GM12878 (cell line): ENCODE results near the gene MAN2A1. TPM values are rescaled to one million over a fixed set of nuclear protein-coding genes. Genes with fewer than 3 reads are reported as not detected.

Source experiments
- BHLHE40 ChIP-seq, 2 experiments: fragments of 450-650 bp in 1 of 2; IDR thresholded peaks; 2 replicates each; pipeline ENCODE4 v1.6.1; 2011 to 2017; ENCODE audit warnings: low read depth in 2 of 2, borderline replicate concordance in 1 of 2, improper control_type of control experiment in 1 of 2, low read length in 1 of 2, mild to moderate bottlenecking in 1 of 2
- CBFB ChIP-seq: IDR thresholded peaks from 2 replicates; pipeline ENCODE4 v1.6.1; 2016; ENCODE audit warnings: antibody characterized with exemption, low read depth
- CEBPB ChIP-seq, 2 experiments: fragments of 150-350 bp in 1 of 2; IDR thresholded peaks; 2 replicates each; pipeline ENCODE4 v1.6.1; 2012 to 2014; ENCODE audit warnings: low read depth in 2 of 2, low read length in 2 of 2, borderline replicate concordance in 1 of 2, inconsistent platforms in 1 of 2
- EP300 ChIP-seq, 2 experiments: fragments of 150-350 bp in 1 of 2; IDR thresholded peaks; 2 replicates each; pipeline ENCODE4 v1.6.1; 2011 to 2012; ENCODE audit warnings: low read depth in 2 of 2, low read length in 2 of 2, borderline replicate concordance in 1 of 2, improper control_type of control experiment in 1 of 2, inconsistent platforms in 1 of 2; ENCODE audit not compliant: control insufficient read depth in 1 of 2
- ETV6 ChIP-seq, 2 experiments: fragments of 450-650 bp in 1 of 2; IDR thresholded peaks in 1 of 2; conservative IDR thresholded peaks in 1 of 2; 2 replicates each; pipeline ENCODE4 v1.6.1; 2014; ENCODE audit warnings: antibody characterized with exemption in 1 of 2, borderline replicate concordance in 1 of 2, low read depth in 1 of 2, mild to moderate bottlenecking in 1 of 2, moderate library complexity in 1 of 2
- EZH2 ChIP-seq: IDR thresholded peaks from 2 replicates; pipeline ENCODE4 v1.6.1; 2012; ENCODE audit warnings: low read depth, mild to moderate bottlenecking, control low read depth, inconsistent platforms, low read length, borderline replicate concordance; ENCODE audit not compliant: control insufficient read depth
- FOXM1 ChIP-seq: IDR thresholded peaks from 2 replicates; pipeline ENCODE4 v1.6.1; 2012; ENCODE audit warnings: low read depth, mild to moderate bottlenecking, inconsistent platforms, low read length, moderate library complexity
- HCFC1 ChIP-seq: fragments of 150-350 bp; IDR thresholded peaks from 2 replicates; pipeline ENCODE4 v1.6.1; 2014; ENCODE audit warnings: low read length
- IKZF1 ChIP-seq: fragments of 450-650 bp; conservative IDR thresholded peaks from 2 replicates; pipeline ENCODE4 v1.6.1; 2017; ENCODE audit warnings: antibody characterized with exemption, mild to moderate bottlenecking
- JUNB ChIP-seq: IDR thresholded peaks from 2 replicates; pipeline ENCODE4 v1.6.1; 2016; ENCODE audit warnings: antibody characterized with exemption, mild to moderate bottlenecking
- JUND ChIP-seq: IDR thresholded peaks from 2 replicates; pipeline ENCODE4 v1.6.1; 2012; ENCODE audit warnings: low read depth, mild to moderate bottlenecking, low read length, improper control_type of control experiment, moderate library complexity
- MEF2A ChIP-seq: IDR thresholded peaks from 2 replicates; pipeline ENCODE4 v1.6.1; 2011; ENCODE audit warnings: low read depth, mild to moderate bottlenecking, low read length, moderate library complexity; ENCODE audit not compliant: insufficient read depth
- NBN ChIP-seq: fragments of 450-650 bp; IDR thresholded peaks from 2 replicates; pipeline ENCODE4 v1.6.1; 2016
- PAX8 ChIP-seq: fragments of 450-650 bp; IDR thresholded peaks from 2 replicates; pipeline ENCODE4 v1.6.1; 2017; ENCODE audit warnings: mild to moderate bottlenecking, moderate library complexity
- POLR2AphosphoS2 ChIP-seq: IDR thresholded peaks from 2 replicates; pipeline ENCODE4 v1.6.1; 2011; ENCODE audit warnings: low read depth, mild to moderate bottlenecking, low read length, improper control_type of control experiment, moderate library complexity
- SMARCA5 ChIP-seq: fragments of 450-650 bp; IDR thresholded peaks from 2 replicates; pipeline ENCODE4 v1.6.1; 2017; ENCODE audit warnings: mild to moderate bottlenecking
- SPI1 ChIP-seq: IDR thresholded peaks from 2 replicates; pipeline ENCODE4 v1.6.1; 2011; ENCODE audit warnings: low read depth, mild to moderate bottlenecking, low read length, moderate library complexity, borderline replicate concordance; ENCODE audit not compliant: insufficient read depth
- ZNF384 ChIP-seq: IDR thresholded peaks from 2 replicates; pipeline ENCODE4 v1.6.1; 2012; ENCODE audit warnings: low read depth, mild to moderate bottlenecking, low read length, improper control_type of control experiment, borderline replicate concordance
- polyA plus RNA-seq, 11 experiments: library from polyadenylated mRNA; depleted of rRNA in 4 of 11; unstranded in 6 of 11; stranded (reverse) in 5 of 11; fragments of >200 nt; fragmentation: Nextera tagmentation in 4 of 11; fragmentation: Illumina TruSeq in 1 of 11; extraction: Ambion mirVana in 4 of 11; extraction: Trizol in 1 of 11; gene quantifications; 1 replicate in 1 of 11; 2 replicates in 10 of 11; pipeline versions ENCODE4 v1.2.1 to v1.2.3, GENCODE V29; 2011 to 2016; ENCODE audit warnings: inconsistent platforms in 2 of 11, missing spikeins in 2 of 11, low read depth in 1 of 11
- total RNA-seq, 4 experiments: library from RNA; depleted of rRNA in 3 of 4; stranded (reverse); fragments of >200 nt in 3 of 4; fragmentation: Illumina TruSeq in 1 of 4; extraction: Trizol in 1 of 4; gene quantifications; 2 replicates each; pipeline versions ENCODE4 v1.2.1 to v1.2.3, GENCODE V29; 2013 to 2021
- TF ChIP-seq, protein P1 (sequence below): fragments of 450-650 bp; IDR thresholded peaks from 2 replicates; pipeline ENCODE4 v1.6.1; 2016; ENCODE audit warnings: mild to moderate bottlenecking
- TF ChIP-seq, protein P2 (sequence below): IDR thresholded peaks from 2 replicates; pipeline ENCODE4 v1.6.1; 2012; ENCODE audit warnings: low read length, inconsistent platforms
- TF ChIP-seq, protein P3 (sequence below): fragments of 150-350 bp; IDR thresholded peaks from 2 replicates; pipeline ENCODE4 v1.6.1; 2014; ENCODE audit warnings: mild to moderate bottlenecking, low read depth, low read length
- TF ChIP-seq, protein P4 (sequence below): fragments of 450-650 bp; IDR thresholded peaks from 2 replicates; pipeline ENCODE4 v1.6.1; 2017; ENCODE audit warnings: mild to moderate bottlenecking, low read depth, inconsistent platforms; ENCODE audit not compliant: poor library complexity, severe bottlenecking

MAN2A1 gene
- total and polyA plus RNA-seq, 10 of the 15 experiments (the other 5 are each of a cell fraction or from before 2014, with no cell fraction given): 4.2 to 27.9 (median 10.5) TPM

DNA sequence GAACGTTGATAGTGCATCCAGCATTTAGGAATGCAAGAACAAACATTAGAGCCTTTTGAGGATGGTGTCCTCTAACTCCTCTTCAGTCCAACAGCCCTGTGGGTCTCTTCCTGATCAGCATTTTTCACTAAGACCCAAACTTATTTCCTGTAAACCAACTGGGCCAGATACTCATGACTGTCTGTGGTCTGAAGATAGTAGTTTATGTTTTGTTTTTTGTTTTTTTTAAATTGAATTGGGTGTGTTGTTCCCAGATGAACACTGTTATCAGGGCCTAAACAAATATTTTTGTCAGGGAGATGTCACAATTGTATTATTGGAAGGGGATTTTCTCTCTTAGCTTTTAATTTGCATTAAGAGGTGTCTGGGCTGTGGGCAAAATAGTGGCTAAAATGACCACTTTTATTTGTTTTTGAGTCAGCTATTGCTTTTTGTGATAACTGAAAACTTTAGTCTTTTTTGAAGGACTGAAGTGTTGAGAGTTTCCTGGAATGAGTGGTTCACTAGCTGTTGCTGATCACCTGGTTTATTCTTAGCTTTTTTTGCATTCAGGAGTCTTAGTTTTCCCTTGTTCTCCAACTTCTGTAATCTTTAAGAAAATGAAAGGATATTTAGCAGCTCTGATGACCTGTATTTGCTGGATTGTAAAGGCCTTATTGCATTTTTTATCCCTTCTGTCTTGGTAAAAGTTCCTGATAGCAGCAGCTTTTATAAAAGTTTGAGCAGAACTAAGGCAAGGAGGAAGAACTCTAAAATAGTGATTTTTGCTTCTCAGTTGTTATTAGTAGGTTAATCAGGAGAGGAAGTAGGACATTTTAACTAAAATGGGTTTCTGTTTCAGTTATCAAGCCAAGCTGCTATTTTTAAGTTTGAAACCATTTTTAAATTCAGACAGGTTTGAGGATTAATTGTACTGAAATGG is 5.5 kb downstream of the MAN2A1 start (continued):
- TF ChIP-seq NBN: 0 out of 2 replicates have a peak, but pooled peaks have one; percentile 59
- no peak for TF ChIP-seq HCFC1
- TF ChIP-seq SMARCA5: peak; percentile 97
- TF ChIP-seq SPI1: peak; percentile 87
- no peak for TF ChIP-seq POLR2AphosphoS2
- TF ChIP-seq, protein P1, sequence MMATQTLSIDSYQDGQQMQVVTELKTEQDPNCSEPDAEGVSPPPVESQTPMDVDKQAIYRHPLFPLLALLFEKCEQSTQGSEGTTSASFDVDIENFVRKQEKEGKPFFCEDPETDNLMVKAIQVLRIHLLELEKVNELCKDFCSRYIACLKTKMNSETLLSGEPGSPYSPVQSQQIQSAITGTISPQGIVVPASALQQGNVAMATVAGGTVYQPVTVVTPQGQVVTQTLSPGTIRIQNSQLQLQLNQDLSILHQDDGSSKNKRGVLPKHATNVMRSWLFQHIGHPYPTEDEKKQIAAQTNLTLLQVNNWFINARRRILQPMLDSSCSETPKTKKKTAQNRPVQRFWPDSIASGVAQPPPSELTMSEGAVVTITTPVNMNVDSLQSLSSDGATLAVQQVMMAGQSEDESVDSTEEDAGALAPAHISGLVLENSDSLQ: peak; percentile 27; the same call in 1 of the 2 replicates
- TF ChIP-seq, protein P2, sequence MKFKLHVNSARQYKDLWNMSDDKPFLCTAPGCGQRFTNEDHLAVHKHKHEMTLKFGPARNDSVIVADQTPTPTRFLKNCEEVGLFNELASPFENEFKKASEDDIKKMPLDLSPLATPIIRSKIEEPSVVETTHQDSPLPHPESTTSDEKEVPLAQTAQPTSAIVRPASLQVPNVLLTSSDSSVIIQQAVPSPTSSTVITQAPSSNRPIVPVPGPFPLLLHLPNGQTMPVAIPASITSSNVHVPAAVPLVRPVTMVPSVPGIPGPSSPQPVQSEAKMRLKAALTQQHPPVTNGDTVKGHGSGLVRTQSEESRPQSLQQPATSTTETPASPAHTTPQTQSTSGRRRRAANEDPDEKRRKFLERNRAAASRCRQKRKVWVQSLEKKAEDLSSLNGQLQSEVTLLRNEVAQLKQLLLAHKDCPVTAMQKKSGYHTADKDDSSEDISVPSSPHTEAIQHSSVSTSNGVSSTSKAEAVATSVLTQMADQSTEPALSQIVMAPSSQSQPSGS: peak; percentile 59
- TF ChIP-seq EP300 (IDR thresholded peaks at IDR 0.05; ENCODE audit: borderline replicate concordance in 1 of 2, control insufficient read depth in 1 of 2, low read depth in 2 of 2, low read length in 2 of 2): peak; percentile 49 to 53; a peak in 3 of 4 replicates
- peak; percentile 86 for TF ChIP-seq MEF2A
- peak in 1 of 2 experiments; percentile 40; a peak in 1 of 4 replicates for TF ChIP-seq ETV6 (conservative IDR thresholded peaks at IDR 0.05 in 1 of 2, IDR thresholded peaks at IDR 0.05 in 1 of 2; ENCODE audit: borderline replicate concordance in 1 of 2, low read depth in 1 of 2)
- TF ChIP-seq BHLHE40 (IDR thresholded peaks at IDR 0.05; ENCODE audit: borderline replicate concordance in 1 of 2, low read depth in 2 of 2, low read length in 1 of 2): peak in 1 of 2 experiments; percentile 27; a peak in 1 of 4 replicates
- no peak for TF ChIP-seq PAX8
- peak; percentile 73 for TF ChIP-seq FOXM1
- TF ChIP-seq EZH2: 0 out of 2 replicates have a peak, but pooled peaks have one; percentile 60
- TF ChIP-seq, protein P3, sequence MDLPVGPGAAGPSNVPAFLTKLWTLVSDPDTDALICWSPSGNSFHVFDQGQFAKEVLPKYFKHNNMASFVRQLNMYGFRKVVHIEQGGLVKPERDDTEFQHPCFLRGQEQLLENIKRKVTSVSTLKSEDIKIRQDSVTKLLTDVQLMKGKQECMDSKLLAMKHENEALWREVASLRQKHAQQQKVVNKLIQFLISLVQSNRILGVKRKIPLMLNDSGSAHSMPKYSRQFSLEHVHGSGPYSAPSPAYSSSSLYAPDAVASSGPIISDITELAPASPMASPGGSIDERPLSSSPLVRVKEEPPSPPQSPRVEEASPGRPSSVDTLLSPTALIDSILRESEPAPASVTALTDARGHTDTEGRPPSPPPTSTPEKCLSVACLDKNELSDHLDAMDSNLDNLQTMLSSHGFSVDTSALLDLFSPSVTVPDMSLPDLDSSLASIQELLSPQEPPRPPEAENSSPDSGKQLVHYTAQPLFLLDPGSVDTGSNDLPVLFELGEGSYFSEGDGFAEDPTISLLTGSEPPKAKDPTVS: no peak
- TF ChIP-seq JUND: peak; percentile 53; the same call in 1 of the 2 replicates
- TF ChIP-seq CBFB: peak; percentile 70
- 0 out of 4 replicates have a peak, but pooled peaks of 1 of the 2 experiments have one; percentile 12 for TF ChIP-seq CEBPB (IDR thresholded peaks at IDR 0.05; ENCODE audit: borderline replicate concordance in 1 of 2, low read depth in 2 of 2, low read length in 2 of 2)
- TF ChIP-seq, protein P4, sequence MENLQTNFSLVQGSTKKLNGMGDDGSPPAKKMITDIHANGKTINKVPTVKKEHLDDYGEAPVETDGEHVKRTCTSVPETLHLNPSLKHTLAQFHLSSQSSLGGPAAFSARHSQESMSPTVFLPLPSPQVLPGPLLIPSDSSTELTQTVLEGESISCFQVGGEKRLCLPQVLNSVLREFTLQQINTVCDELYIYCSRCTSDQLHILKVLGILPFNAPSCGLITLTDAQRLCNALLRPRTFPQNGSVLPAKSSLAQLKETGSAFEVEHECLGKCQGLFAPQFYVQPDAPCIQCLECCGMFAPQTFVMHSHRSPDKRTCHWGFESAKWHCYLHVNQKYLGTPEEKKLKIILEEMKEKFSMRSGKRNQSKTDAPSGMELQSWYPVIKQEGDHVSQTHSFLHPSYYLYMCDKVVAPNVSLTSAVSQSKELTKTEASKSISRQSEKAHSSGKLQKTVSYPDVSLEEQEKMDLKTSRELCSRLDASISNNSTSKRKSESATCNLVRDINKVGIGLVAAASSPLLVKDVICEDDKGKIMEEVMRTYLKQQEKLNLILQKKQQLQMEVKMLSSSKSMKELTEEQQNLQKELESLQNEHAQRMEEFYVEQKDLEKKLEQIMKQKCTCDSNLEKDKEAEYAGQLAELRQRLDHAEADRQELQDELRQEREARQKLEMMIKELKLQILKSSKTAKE: peak; percentile 97
- TF ChIP-seq ZNF384: peak; percentile 5; the same call in 1 of the 2 replicates
- peak; percentile 45 for TF ChIP-seq IKZF1
- peak; percentile 88 for TF ChIP-seq JUNB
